ENCODE results near the gene SPOCK1.

SPOCK1 gene

DNA sequence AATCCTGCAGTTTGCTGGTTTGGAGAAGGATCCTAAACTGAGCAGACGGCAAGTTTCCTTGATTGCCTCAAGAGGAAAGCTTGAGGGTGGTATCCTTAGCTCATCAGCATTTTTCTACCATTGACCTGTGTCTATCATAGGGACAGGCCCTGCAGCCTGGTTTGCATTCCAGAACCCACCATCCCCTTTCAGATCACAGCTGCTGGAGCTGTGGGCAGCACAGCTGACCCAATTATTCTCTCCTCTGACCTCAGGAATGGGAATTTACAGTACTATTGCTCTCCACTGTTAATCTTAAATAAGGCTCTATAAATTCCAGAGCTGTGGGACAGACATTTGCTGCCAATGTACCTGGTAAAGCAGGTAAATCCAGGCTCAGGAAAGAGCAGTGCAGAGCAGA lies 163.0 kb downstream of the SPOCK1 start:
- no peak for TF ChIP-seq JUND (IDR thresholded peaks at IDR 0.05; ENCODE audit: low read depth)
- DNase-seq (ENCODE audit: low read depth in 1 of 2, low spot score in 1 of 2) = peak in 1 of 2 experiments; percentile 5
- in situ Hi-C loops (cut with HindIII; ENCODE audit: low pct_unique_long_range_greater_than_20kb, low sequenced_read_pairs) = no loop called here

GRCh38 chr5:137335493-137335892 lies 163.6 kb downstream of the SPOCK1 start:
- TF ChIP-seq JUND (IDR thresholded peaks at IDR 0.05; ENCODE audit: low read depth) = no peak
- in situ Hi-C loops (cut with HindIII; ENCODE audit: low pct_unique_long_range_greater_than_20kb, low sequenced_read_pairs) = no loop called here
- DNase-seq (ENCODE audit: low read depth in 1 of 2, low spot score in 1 of 2) = no peak

DNA sequence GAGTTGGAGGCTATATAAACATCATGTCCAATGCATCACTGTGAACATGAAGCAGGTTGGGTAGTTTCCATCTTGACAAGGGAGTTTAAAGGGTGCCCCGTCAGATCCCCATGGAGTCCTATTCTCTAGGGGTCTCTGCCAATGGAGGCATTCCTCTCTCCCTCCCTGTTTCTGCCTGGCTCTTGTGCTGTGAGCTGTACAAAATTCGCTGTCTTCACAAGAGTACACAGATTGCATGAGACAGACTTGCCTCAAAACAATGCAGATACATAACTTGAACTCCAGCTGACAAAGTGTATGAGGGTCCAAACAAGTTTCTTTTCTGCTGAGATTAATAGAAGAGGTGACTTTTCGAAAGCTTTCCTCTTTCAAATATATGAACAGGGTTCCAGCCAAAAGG lies 165.2 kb downstream of the SPOCK1 start:
- in situ Hi-C loops (cut with HindIII; ENCODE audit: low pct_unique_long_range_greater_than_20kb, low sequenced_read_pairs) = no loop called here
- TF ChIP-seq JUND (IDR thresholded peaks at IDR 0.05; ENCODE audit: low read depth) = no peak
- DNase-seq (ENCODE audit: low read depth in 1 of 2, low spot score in 1 of 2) = no peak

GRCh38 chr5:137333475-137333874 lies 165.7 kb downstream of the SPOCK1 start:
- in situ Hi-C loops (cut with HindIII; ENCODE audit: low pct_unique_long_range_greater_than_20kb, low sequenced_read_pairs) = no loop called here
- TF ChIP-seq JUND (IDR thresholded peaks at IDR 0.05; ENCODE audit: low read depth) = no peak
- DNase-seq (ENCODE audit: low read depth in 1 of 2, low spot score in 1 of 2) = no peak

- in situ Hi-C loops (cut with HindIII; ENCODE audit: low pct_unique_long_range_greater_than_20kb, low sequenced_read_pairs) = no loop called here
- DNase-seq (ENCODE audit: low read depth in 1 of 2, low spot score in 1 of 2) = no peak
- TF ChIP-seq JUND (IDR thresholded peaks at IDR 0.05; ENCODE audit: low read depth) = no peak
These were observed 166.8 kb downstream of the SPOCK1 start for GRCh38 chr5:137332296-137332695.

- DNase-seq (ENCODE audit: low read depth in 1 of 2, low spot score in 1 of 2) = no peak
- TF ChIP-seq JUND (IDR thresholded peaks at IDR 0.05; ENCODE audit: low read depth) = no peak
- in situ Hi-C loops (cut with HindIII; ENCODE audit: low pct_unique_long_range_greater_than_20kb, low sequenced_read_pairs) = no loop called here
These were observed 169.4 kb downstream of the SPOCK1 start for GRCh38 chr5:137329586-137330296.

GRCh38 chr5:137328991-137329390 lies 170.1 kb downstream of the SPOCK1 start:
- TF ChIP-seq JUND (IDR thresholded peaks at IDR 0.05; ENCODE audit: low read depth) = no peak
- DNase-seq (ENCODE audit: low read depth in 1 of 2, low spot score in 1 of 2) = no peak
- in situ Hi-C loops (cut with HindIII; ENCODE audit: low pct_unique_long_range_greater_than_20kb, low sequenced_read_pairs) = no loop called here

- in situ Hi-C loops (cut with HindIII; ENCODE audit: low pct_unique_long_range_greater_than_20kb, low sequenced_read_pairs) = no loop called here
- TF ChIP-seq JUND (IDR thresholded peaks at IDR 0.05; ENCODE audit: low read depth) = no peak
- DNase-seq (ENCODE audit: low read depth in 1 of 2, low spot score in 1 of 2) = no peak
These were observed 170.7 kb downstream of the SPOCK1 start for GRCh38 chr5:137328463-137328862.

GRCh38 chr5:137325721-137326120 lies 173.4 kb downstream of the SPOCK1 start:
- in situ Hi-C loops (cut with HindIII; ENCODE audit: low pct_unique_long_range_greater_than_20kb, low sequenced_read_pairs) = no loop called here
- TF ChIP-seq JUND (IDR thresholded peaks at IDR 0.05; ENCODE audit: low read depth) = no peak
- peak in 1 of 2 experiments; percentile 38 for DNase-seq (ENCODE audit: low read depth in 1 of 2, low spot score in 1 of 2)

GRCh38 chr5:137320056-137321045 lies 178.8 kb downstream of the SPOCK1 start:
- in situ Hi-C loops (cut with HindIII; ENCODE audit: low pct_unique_long_range_greater_than_20kb, low sequenced_read_pairs) = no loop called here
- DNase-seq (ENCODE audit: low read depth in 1 of 2, low spot score in 1 of 2) = peak; percentile 53 to 73
- TF ChIP-seq JUND (IDR thresholded peaks at IDR 0.05; ENCODE audit: low read depth) = no peak

- DNase-seq (ENCODE audit: low read depth in 1 of 2, low spot score in 1 of 2) = no peak
- TF ChIP-seq JUND (IDR thresholded peaks at IDR 0.05; ENCODE audit: low read depth) = no peak
- in situ Hi-C loops (cut with HindIII; ENCODE audit: low pct_unique_long_range_greater_than_20kb, low sequenced_read_pairs) = no loop called here
These were observed 181.1 kb downstream of the SPOCK1 start for GRCh38 chr5:137318027-137318426.

DNA sequence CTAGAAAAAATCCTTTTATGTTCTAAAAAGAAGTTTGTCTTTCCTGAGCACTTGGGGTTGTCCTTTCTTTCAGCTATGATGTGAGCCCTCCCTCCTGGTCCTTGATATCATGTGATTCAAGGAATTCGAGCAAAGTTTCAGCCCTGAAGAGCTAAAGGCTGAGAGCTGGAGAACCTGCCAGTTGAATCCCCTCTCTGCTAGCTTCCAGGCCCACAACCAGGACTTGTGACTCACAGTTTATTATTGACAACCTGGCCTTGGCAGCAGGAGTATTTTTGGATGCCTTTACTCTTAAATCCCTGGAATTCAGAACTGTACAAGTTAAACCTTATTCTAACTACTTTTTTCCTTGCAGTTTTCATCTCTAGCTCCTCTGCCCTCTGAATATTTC lies 182.8 kb downstream of the SPOCK1 start:
- no peak for DNase-seq (ENCODE audit: low read depth in 1 of 2, low spot score in 1 of 2)
- TF ChIP-seq JUND (IDR thresholded peaks at IDR 0.05; ENCODE audit: low read depth) = no peak
- in situ Hi-C loops (cut with HindIII; ENCODE audit: low pct_unique_long_range_greater_than_20kb, low sequenced_read_pairs) = no loop called here

Data from T47D (cell line).